ENCODE results near the gene UBE2E2. TPM values are rescaled to one million over a fixed set of nuclear protein-coding genes. Genes with fewer than 3 reads are reported as not detected.

Gene UBE2E2
- total and polyA plus RNA-seq, 9 donors = 25.5 to 84.9 (median 38.5) TPM

GRCh38 chr3:23468203-23468602 lies 265.1 kb downstream of the UBE2E2 start:
- Histone ChIP-seq H3K4me1 (ENCODE audit: insufficient read depth) (no peaks in the 10 kb centered on the region), H3K4me3 (no peak overlapping the region), H3K27me3 (no peaks in the 10 kb centered on the region), H3K36me3 (no peaks in the 10 kb centered on the region), H3K27ac (no peak overlapping the region), H3K9me3 (no peaks in the 10 kb centered on the region)
- DNase-seq = no peak
- WGBS, 3 donors = 97 to 98% (median 98%) methylated on average over 1 of the region's 1 CpG
- intact Hi-C loops (cut with DNase I) = no loop called here
- TF ChIP-seq EP300 (IDR thresholded peaks at IDR 0.05) (no peak), POLR2A (IDR thresholded peaks at IDR 0.05) (no peak), CTCF (IDR thresholded peaks at IDR 0.05) (no peak)

GRCh38 chr3:23474580-23475357 lies 271.6 kb downstream of the UBE2E2 start:
- Histone ChIP-seq H3K36me3 (no peaks in the 10 kb centered on the region), H3K9me3 (no peaks in the 10 kb centered on the region), H3K4me3 (no peak overlapping the region), H3K4me1 (ENCODE audit: insufficient read depth) (no peaks in the 10 kb centered on the region), H3K27me3 (no peaks in the 10 kb centered on the region), H3K27ac (no peak overlapping the region)
- 93% methylated on average over 4 of the region's 4 CpGs for WGBS, 3 donors
- intact Hi-C loops (cut with DNase I) = no loop called here
- TF ChIP-seq POLR2A (IDR thresholded peaks at IDR 0.05) = no peak
- no peak for TF ChIP-seq CTCF (IDR thresholded peaks at IDR 0.05)
- no peak for TF ChIP-seq EP300 (IDR thresholded peaks at IDR 0.05)
- no peak for DNase-seq

GRCh38 chr3:23475446-23475845 lies 272.3 kb downstream of the UBE2E2 start:
- Histone ChIP-seq H3K36me3 (no peaks in the 10 kb centered on the region), H3K9me3 (no peaks in the 10 kb centered on the region), H3K27me3 (no peaks in the 10 kb centered on the region), H3K4me1 (ENCODE audit: insufficient read depth) (no peaks in the 10 kb centered on the region), H3K27ac (no peak overlapping the region), H3K4me3 (no peak overlapping the region)
- no peak for DNase-seq
- intact Hi-C loops (cut with DNase I) = no loop called here
- TF ChIP-seq CTCF (IDR thresholded peaks at IDR 0.05) = no peak
- TF ChIP-seq POLR2A (IDR thresholded peaks at IDR 0.05) = no peak
- TF ChIP-seq EP300 (IDR thresholded peaks at IDR 0.05) = no peak
- 94 to 100% (median 98%) methylated on average over 2 of the region's 2 CpGs for WGBS, 3 donors

GRCh38 chr3:23479026-23479425 lies 275.9 kb downstream of the UBE2E2 start:
- DNase-seq = no peak
- H3K27me3 ChIP-seq = no peaks in the 10 kb centered on the region

More at GRCh38 chr3:23479026-23479425, 275.9 kb downstream of the UBE2E2 start:
- 97 to 100% (median 97%) methylated on average over 3 of the region's 3 CpGs for WGBS, 3 donors
- H3K27ac ChIP-seq = no peak overlapping the region
- no peaks in the 10 kb centered on the region for H3K4me1 ChIP-seq (ENCODE audit: insufficient read depth)
- TF ChIP-seq POLR2A (IDR thresholded peaks at IDR 0.05) = no peak
- TF ChIP-seq EP300 (IDR thresholded peaks at IDR 0.05) = no peak
- TF ChIP-seq CTCF (IDR thresholded peaks at IDR 0.05) = no peak
- intact Hi-C loops (cut with DNase I) = no loop called here
- H3K36me3 ChIP-seq = no peaks in the 10 kb centered on the region
- H3K9me3 ChIP-seq = no peaks in the 10 kb centered on the region
- H3K4me3 ChIP-seq = no peak overlapping the region

All from ovary (tissue), 9 donors.